ENCODE measurements around the gene UBE2O. TPM values are rescaled to one million over a fixed set of nuclear protein-coding genes. Genes with fewer than 3 reads are reported as not detected.
"Not testable (repeated sequence)": the region's sequence is repeated elsewhere in the genome, so short reads cannot be mapped to it uniquely, and the experiment has no call there.

Gene UBE2O
- polyA plus RNA-seq, 5 donors, result 21.0 to 28.6 (median 22.3) TPM

DNA sequence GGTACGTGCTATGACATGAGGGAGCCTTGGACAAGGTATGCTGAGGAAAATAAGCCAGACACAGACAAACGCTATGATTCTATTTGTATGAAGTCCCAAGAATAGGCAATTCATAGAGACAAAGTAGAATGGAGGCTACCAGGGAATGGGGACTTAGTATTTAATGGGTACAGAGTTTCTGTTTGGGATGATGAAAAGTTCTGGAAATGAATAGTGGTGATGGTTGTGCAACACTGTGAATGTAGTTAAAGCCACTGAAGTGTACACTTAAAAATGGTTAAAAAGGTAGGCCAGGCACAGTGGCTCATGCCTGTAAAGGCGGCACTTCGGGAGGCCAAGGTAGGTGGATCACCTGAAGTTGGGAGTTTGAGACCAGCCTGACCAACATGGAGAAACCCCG, 102.5 kb downstream of the UBE2O start:
- DNase-seq, result no peak

DNA sequence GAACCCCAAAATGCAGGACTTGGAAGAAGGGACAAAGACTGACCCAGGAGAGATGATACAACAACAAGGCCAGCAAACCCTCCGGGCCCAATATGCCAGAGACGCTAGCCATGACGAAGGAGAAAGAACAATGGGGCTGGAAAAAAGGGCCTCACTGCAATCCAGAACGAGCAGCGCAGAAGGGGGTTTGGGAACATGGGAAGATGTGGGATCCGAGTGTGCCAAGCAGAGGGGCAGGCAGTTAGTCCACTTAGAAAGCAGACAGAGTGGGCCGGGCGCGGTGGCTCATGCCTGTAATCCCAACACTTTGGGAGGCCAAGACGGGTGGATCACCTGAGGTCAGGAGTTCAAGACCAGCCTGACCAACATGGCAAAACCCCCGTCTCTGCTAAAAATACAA, 106.0 kb downstream of the UBE2O start:
- not testable (repeated sequence) for DNase-seq

DNA sequence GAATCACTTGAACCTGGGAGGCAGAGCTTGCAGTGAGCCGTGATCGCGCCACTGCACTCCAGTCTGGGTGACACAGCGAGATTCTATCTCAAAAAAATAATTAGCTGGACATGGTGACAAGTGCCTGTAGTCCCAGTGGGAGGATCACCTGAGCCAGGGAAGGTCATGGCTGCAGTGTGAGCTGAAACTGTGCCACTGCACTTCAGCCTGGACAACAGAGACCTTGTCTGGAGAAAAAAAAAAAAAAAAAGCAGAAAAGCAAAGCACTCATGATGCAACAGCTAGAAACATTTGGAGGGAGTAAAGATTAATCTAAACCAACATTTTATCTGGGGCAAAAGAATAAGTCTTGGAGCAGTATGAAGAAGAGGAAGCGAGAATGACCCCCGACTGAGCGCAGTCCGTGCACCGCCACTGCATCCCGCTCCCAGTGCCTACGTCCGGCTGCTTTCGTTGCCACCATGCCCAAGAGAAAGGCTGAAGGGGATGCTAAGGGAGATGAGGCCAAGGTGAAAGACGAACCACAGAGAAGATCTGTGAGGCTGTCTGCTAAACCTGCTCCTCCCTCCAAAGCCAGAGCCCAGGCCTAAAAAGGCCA, 107.5 kb downstream of the UBE2O start:
- DNase-seq, result no peak

DNA sequence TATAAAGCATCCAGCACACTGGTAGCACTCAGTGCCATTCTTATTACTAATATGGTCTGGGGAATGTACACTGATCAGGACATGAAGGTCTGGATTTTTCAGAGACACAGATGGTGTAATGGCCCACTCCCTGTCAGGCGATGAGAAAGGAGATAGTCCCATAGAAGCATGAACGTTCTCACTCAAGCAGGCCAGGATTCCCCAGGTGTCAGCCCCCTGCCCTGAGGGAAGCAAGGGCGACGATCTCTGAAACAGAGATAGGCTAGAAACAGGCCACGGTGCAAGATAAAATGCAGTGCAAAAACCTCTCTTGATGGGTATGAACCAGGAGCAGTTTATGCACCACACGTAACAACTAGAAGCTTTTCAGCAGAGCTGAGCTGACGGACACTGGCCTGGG, 109.8 kb downstream of the UBE2O start:
- DNase-seq, result no peak

DNA sequence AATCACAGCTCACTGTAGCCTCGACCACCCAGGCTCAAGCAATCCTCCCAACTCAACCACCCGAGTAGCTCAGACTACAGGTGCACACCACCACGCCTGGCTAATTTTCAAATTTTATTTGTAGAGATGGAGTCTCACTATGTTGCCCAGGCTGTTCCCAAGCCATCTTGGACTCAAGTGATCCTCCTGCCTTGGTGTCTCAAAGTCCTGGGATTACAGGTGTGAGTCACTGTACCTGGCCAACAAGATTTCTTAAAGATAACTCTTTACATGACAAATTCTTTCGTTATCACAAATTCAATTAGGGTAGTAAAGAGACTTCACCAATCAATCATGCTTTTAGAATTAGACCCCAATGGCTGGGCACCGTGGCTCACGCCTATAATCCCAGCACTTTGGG, 111.7 kb downstream of the UBE2O start:
- no peak for DNase-seq

Other genes with a start within 250 kb of the UBE2O start
- gene RNF157, start 212.7 kb downstream of the UBE2O start, polyA plus RNA-seq (ENCODE audit: insufficient read depth in 1 of 5, insufficient read length in 5 of 5, low replicate concordance in 1 of 5), result 10 to 100 TPM in 1 of 5 donors, 1 to 10 TPM in 4; 7.5 to 11.1 (median 8.6) TPM
- gene UBALD2, start 187.8 kb downstream of the UBE2O start, polyA plus RNA-seq (ENCODE audit: insufficient read depth in 1 of 5, insufficient read length in 5 of 5, low replicate concordance in 1 of 5), result 10 to 100 TPM; 20.4 to 47.9 (median 25.2) TPM
- gene QRICH2, start 144.9 kb downstream of the UBE2O start, polyA plus RNA-seq (ENCODE audit: insufficient read depth in 1 of 5, insufficient read length in 5 of 5, low replicate concordance in 1 of 5), result 10 to 100 TPM in 1 of 5 donors, 1 to 10 TPM in 4; 5.0 to 10.2 (median 6.2) TPM
- gene PRPSAP1, start 99.2 kb downstream of the UBE2O start, polyA plus RNA-seq (ENCODE audit: insufficient read depth in 1 of 5, insufficient read length in 5 of 5, low replicate concordance in 1 of 5), result 10 to 100 TPM; 76.4 to 93.8 (median 82.5) TPM
- gene SPHK1, start 68.5 kb downstream of the UBE2O start, polyA plus RNA-seq (ENCODE audit: insufficient read depth in 1 of 5, insufficient read length in 5 of 5, low replicate concordance in 1 of 5), result 1 to 10 TPM; 3.2 to 9.1 (median 4.3) TPM
- gene AANAT, start 14.5 kb upstream of the UBE2O start, polyA plus RNA-seq (ENCODE audit: insufficient read depth in 1 of 5, insufficient read length in 5 of 5, low replicate concordance in 1 of 5), result under 1 TPM in 3 of 5 donors, not detected in 2; 0.05 to 0.22 (median 0.19) TPM
- gene RHBDF2, start 48.3 kb upstream of the UBE2O start, polyA plus RNA-seq (ENCODE audit: insufficient read depth in 1 of 5, insufficient read length in 5 of 5, low replicate concordance in 1 of 5), result 10 to 100 TPM in 1 of 5 donors, 1 to 10 TPM in 4; 4.9 to 10.9 (median 9.0) TPM
- gene CYGB, start 84.6 kb upstream of the UBE2O start, polyA plus RNA-seq (ENCODE audit: insufficient read depth in 1 of 5, insufficient read length in 5 of 5, low replicate concordance in 1 of 5), result 10 to 100 TPM; 16.5 to 43.8 (median 30.4) TPM
- gene PRCD, start 86.9 kb upstream of the UBE2O start, polyA plus RNA-seq (ENCODE audit: insufficient read depth in 1 of 5, insufficient read length in 5 of 5, low replicate concordance in 1 of 5), result 10 to 100 TPM in 2 of 5 donors, 1 to 10 TPM in 3; 6.2 to 10.6 (median 9.2) TPM
- gene ST6GALNAC2, start 132.7 kb upstream of the UBE2O start, polyA plus RNA-seq (ENCODE audit: insufficient read depth in 1 of 5, insufficient read length in 5 of 5, low replicate concordance in 1 of 5), result 1 to 10 TPM; 1.2 to 6.2 (median 4.0) TPM
- 1 to 10 TPM; 2.2 to 4.2 (median 3.2) TPM for gene ST6GALNAC1, start 190.6 kb upstream of the UBE2O start, polyA plus RNA-seq (ENCODE audit: insufficient read depth in 1 of 5, insufficient read length in 5 of 5, low replicate concordance in 1 of 5)